GM12878 (cell line): ENCODE data around the gene TMCC2.

ENCODE experiments used
- CHD1 ChIP-seq: IDR thresholded peaks from 2 replicates; pipeline ENCODE4 v1.6.1; 2012; ENCODE audit warnings: low read depth, low read length, improper control_type of control experiment
- REST ChIP-seq: IDR thresholded peaks from 2 replicates; pipeline ENCODE4 v1.6.1; 2012; ENCODE audit warnings: mild to moderate bottlenecking, low read depth, low read length

- no peak for TF ChIP-seq CHD1
- TF ChIP-seq REST: no peak
These were observed 17.0 kb upstream of the TMCC2 start for GRCh38 chr1:205210756-205211168.
